WI38 (cell line): ENCODE results near the gene MT1M.
"Not testable (repeated sequence)": the region's sequence is repeated elsewhere in the genome, so short reads cannot be mapped to it uniquely, and the experiment has no call there.

Source experiments
- H3K4me3 ChIP-seq: 2 replicates; pipeline ENCODE4 v1.5.1; 2011; ENCODE audit warnings: low read depth, mild to moderate bottlenecking, control low read depth, low read length
- TF ChIP-seq, protein P1 (sequence below): IDR thresholded peaks from 2 replicates; pipeline ENCODE4 v1.5.1; 2012; ENCODE audit warnings: low read depth, mild to moderate bottlenecking, control low read depth, low read length

MT1M gene

DNA sequence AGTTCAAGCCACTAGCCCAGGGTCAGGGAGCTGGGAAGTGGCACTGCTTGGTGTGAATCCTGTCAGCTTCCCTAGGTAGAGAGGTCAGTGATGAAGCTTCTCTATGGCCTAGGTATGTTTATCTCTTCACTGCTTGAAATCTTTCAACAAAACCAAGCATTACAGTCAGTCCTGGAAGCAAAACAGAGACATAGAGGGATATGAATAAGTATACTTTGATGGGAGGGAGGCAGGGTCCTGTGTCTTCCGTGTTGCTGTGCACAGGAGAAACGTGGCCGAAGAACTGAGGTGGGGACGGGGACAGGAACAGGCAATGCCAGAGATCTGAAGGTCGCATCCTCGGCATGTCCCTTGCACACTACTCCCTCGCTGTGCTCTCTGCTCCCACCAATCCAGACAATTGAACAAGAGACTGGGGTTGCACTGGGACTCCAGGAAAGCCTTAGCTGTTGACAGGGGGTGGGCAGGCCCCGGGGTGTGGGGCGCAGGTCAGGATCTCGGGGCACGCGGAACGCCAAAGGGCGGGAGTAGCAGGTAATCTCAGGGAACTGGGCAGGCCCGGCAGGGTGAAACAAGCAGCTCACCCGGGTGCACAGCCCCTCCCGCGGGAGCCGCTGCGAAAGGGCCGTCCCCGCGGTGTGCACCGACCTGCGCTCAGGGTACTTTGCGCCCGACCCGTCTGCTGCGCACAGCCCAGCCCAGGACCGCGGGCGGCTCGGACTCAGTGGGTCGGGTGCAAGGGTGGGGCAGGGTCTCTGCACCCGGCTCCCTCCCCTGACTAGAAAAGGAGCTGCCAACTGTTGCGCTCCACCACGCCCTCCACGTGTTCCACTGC is 36.8 kb downstream of the MT1M start, which contains the start of gene MT1H:
MT1H (plus strand) TSS at position 810 of the 835 bp plus-strand sequence. CDS start 71 bp downstream, outside the sequence.
- no peak within 1 kb of the TSS for H3K4me3 ChIP-seq
- TF ChIP-seq, protein P1, sequence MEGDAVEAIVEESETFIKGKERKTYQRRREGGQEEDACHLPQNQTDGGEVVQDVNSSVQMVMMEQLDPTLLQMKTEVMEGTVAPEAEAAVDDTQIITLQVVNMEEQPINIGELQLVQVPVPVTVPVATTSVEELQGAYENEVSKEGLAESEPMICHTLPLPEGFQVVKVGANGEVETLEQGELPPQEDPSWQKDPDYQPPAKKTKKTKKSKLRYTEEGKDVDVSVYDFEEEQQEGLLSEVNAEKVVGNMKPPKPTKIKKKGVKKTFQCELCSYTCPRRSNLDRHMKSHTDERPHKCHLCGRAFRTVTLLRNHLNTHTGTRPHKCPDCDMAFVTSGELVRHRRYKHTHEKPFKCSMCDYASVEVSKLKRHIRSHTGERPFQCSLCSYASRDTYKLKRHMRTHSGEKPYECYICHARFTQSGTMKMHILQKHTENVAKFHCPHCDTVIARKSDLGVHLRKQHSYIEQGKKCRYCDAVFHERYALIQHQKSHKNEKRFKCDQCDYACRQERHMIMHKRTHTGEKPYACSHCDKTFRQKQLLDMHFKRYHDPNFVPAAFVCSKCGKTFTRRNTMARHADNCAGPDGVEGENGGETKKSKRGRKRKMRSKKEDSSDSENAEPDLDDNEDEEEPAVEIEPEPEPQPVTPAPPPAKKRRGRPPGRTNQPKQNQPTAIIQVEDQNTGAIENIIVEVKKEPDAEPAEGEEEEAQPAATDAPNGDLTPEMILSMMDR, result no peak

DNA sequence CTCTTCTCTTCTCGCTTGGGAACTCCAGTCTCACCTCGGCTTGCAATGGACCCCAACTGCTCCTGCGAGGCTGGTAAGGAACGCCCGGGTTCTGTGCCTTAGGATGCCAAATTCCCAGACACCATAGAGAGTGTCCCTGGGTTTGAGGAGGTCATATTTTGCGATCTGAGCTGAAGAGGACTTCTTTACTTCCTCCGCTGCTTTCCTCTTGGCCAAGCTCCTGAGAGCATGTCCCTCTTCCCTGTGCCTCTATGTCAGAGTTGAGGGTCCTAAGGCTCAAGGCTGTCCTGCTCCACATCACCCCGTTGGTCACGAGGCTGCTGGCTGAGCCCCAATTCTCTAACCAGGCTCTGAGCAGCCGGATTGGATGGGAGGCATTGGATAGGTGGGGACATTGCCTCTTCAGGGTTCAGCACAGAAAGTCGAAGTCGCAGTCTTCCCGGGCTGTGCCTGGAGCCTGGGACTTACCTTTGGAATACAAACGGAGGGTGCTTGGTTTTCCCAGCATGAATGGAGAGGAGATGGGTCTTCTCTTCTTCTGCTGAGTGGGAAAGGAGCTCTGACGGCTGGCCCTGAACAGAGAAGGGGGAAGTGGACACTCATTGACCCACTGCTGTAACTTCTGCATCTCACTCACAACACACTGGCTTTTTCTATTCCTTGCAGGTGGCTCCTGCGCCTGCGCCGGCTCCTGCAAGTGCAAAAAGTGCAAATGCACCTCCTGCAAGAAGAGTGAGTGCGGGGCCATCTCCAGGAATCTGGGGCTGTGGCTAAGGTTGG is 37.6 kb downstream of the MT1M start:
- TF ChIP-seq, protein P1, result no peak
- H3K4me3 ChIP-seq, result no peak overlapping the region

DNA sequence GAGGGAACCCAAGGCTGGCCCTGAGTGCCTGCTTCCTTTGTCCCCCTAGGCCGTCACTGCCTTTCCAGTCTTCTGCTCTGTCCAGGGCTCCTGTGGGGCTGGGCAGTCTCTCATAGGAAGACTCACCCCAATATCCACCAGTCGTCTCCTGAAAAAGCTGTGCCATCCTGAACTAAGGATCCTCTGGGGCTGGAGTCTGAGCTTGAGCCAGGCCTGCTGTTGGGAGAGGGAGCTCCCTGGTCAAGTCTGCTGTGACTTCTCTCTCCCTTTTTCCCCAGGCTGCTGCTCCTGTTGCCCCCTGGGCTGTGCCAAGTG is 38.1 kb downstream of the MT1M start:
- no peak overlapping the region for H3K4me3 ChIP-seq
- TF ChIP-seq, protein P1, result no peak

DNA sequence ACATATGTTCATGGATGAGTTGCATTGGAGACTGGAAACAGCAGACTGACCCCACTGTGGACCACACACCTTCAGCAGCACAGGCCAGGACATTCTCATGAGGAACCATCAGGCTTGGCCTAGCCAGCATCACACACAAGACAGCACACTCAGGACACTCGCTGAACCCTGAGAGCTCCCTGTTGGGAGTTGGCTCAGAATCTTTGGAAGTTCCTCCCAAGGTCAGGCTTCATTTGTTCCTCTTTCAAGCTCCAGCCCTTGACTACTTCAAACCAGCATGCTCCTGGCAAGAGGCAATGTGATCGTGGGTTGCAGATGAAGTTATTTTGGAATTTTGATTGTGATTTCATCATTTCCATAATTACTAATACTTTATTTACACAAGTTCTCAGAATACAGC is 39.2 kb downstream of the MT1M start:
- not testable (repeated sequence) for H3K4me3 ChIP-seq

DNA sequence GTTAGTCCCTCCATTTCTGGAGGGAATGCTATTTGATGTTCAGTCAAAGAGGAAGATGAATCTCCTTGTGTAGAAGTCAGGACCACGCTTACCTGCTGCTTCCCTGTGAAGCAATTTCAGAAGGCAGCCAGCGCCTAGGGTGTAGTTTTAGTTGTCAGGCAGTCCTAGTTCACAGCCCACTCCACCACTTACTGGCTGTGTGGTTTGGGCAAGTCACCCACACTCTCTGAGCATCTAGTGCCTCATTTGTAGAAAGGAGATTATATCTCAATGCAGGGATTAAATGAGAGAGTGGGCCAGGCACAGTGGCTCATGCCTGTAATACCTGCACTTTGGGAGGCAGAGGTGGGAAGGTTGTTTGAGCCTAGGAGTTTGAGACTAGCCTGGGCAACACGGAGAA is 39.7 kb downstream of the MT1M start:
- not testable (repeated sequence) for H3K4me3 ChIP-seq

DNA sequence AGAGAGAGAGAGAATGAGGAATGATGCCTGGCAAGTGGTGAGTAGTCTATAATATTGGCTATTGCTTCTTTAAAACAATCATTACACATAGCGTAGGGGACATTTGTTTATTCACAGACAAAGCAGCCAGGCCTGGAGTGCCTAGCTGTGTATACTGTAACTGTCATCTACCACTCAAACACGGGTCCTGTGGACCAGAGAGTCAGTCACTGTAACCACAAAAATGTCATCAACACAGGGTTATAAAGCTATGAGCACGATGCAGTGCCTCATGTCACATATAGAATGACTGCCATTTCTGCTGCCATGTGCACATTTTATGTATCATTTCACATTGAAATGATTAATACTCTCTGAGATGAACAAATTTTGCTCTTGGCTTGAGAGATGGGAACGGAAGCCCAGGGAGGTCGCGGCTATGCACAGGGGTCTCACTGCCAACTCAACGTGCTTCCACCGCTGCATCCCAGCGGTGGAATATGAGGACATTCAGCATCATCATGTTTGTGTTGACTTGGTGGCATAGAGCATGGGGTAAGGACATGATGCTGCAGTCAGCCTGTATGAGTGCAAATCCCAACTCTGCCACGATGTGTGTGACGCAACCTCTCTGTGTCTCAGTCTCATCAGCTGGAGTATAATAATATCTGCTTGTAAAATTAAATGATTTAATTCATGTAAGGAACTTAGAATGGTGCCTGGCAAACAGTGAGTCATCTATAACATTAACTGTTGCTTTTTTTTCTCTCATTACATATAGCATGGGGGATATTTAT is 40.5 kb downstream of the MT1M start:
- no peak overlapping the region for H3K4me3 ChIP-seq
- TF ChIP-seq, protein P1, result no peak

DNA sequence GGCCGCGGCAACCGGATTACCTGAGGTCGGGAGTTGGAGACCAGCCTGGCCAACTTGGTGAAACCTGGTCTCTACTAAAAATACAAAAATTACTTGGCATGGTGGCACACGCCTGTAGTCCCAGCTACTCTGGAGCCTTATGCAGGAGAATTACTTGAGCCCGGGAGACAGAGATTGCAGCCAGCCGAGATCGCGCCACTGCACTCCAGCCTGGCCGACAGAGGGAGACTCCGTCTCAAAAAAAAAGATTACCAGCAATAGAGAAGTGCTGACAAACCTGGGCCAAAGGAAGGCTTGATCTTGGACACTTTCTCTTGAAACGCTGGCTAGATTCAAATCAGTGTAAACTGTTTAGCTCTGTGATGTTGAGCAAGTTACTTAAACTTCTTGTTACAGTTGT is 41.5 kb downstream of the MT1M start:
- TF ChIP-seq, protein P1, result no peak
- no peak overlapping the region for H3K4me3 ChIP-seq

DNA sequence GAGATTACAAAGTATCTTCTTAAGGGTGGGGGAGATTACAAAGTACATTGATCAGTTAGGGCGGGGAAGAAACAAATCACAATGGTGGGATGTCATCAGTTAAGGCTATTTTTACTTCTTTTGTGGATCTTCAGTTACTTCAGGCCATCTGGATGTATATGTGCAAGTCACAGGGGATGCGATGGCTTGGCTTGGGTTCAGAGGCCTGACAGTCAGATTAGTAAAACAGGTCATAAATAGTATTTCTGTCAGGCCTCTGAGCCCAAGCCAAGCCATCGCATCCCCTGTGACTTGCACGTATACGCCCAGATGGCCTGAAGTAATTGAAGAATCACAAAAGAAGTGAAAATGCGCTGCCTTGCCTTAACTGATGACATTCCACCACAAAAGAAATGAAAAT is 42.1 kb downstream of the MT1M start:
- H3K4me3 ChIP-seq, result not testable (repeated sequence)
